Activated CD4-positive, alpha-beta T cell treated with anti-CD3 and anti-CD28 coated beads, Interleukin-2, amount 50 U/mL, for 24 hours (primary cell): ENCODE measurements around the gene EI24.
"Not testable (repeated sequence)": the region's sequence is repeated elsewhere in the genome, so short reads cannot be mapped to it uniquely, and the experiment has no call there.

ENCODE experiments used
- DNase-seq, 2 donors: peaks; one replicate each; pipeline ENCODE4 v3.0.0-alpha.2; 2020; ENCODE audit warnings: low read depth in 1 of 2, low spot score in 1 of 2

The EI24 gene

DNA sequence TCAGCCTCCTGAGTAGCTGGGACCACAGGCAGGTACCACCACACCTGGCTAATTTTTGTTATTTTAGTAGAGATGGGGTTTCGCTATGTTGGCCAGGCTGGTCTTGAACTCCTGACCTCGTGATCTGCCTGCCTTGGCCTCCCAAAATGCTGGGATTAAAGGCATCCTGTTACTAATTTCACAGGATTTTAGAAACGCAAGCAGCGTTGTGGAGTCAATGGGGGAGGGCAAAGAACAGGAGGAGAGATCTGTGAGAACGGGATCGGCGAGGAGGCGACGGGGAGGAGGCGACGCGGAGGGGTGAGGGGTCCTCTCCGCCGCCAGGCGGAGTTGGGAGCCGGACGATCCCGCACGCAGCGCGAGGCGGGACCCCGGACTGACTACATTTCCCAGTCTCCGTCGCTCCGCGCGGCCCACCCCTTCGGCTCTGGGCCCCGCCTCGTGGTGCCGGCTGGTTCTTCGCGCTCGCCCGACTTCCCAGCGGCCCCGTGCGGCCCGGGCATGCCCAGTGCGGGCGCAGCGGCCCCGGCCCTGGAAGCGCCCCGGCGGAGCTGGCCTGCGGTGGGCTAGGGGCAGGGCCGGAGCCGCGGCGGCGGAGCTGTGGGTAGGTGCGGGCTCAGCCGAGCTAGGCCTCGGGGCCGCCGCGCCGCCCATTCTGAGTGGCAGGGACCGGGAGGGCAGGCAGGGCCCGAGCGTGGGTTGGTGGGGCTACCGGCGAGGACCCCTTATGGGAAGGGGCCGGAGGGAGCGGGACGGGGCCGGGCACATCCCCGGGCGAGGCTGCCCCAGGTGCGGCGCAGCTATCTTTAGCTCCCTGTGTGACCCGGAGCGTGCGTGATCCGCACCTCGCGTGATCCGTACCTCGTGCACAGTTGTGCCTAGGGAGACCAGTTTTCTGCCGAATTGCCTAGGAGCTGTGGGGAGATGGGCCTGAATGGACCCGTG, at the start of gene EI24:
Gene EI24, plus strand, starts transcription at position 508 of the 945 bp plus-strand sequence. CDS start 3,051 bp downstream, outside the sequence.
- peak; percentile 78 to 88 for DNase-seq

DNA sequence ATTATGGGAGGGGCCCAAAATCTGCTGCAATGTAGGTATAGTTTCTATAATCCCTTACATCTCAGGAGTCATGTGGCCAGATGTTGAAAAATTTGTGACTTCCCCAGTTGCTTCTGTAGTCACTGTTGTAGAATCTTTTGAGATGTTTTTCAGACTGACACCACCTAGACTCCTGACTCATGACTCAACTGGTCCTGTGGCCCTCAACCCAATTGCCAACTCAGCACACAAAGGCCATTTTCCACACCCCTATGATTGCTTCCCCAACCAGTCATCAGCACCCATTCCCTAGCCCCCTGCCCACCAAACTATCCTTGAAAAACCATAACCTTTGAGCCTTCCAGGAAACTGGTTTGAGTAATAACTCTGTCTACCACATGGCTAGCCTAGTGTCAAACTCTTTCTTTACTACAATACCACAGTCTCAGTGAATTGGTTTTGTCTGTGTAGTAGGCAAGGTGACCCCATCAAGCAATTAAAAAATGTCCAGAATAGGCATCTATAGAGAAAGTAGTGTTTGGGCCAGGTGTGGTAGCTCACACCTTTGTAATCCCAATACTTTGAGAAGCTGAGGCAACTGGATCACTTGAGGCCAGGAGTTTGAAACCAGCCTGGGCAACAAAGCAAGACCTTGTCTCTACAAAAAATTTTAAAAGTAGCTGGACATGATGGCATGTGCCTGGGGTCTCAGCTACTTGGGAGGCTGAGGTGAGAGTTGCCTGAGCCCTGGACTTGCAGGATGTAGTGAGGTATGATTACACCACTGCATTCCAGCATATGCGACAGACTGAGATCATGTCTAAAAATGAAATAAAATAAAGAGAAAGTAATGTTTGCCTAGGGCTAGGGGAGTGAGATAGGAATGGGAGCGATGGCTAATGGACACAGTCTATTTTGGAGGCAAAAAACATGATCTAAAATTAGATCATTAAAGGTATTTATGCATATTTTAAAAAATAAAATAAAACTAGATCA, 49.1 kb upstream of the EI24 start:
- DNase-seq, result no peak

DNA sequence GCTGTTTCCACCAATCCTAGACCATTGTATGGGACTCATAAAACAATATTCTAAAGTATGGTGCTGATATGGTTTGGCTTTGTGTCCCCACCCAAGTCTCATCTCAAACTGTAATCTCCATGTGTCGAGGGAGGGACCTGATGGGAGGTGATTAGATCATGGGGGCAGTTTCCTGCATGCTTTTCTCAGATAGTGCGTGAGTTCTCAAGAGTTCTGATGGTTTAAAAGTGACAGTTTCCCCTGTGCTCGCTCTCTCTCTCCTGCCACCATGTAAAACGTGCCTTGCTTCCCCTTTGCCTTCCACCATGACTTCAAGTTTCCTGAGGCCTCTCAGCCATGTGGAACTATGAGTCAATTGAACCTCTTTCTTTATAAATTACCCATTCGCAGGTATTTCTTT, 44.0 kb upstream of the EI24 start:
- DNase-seq, result no peak

DNA sequence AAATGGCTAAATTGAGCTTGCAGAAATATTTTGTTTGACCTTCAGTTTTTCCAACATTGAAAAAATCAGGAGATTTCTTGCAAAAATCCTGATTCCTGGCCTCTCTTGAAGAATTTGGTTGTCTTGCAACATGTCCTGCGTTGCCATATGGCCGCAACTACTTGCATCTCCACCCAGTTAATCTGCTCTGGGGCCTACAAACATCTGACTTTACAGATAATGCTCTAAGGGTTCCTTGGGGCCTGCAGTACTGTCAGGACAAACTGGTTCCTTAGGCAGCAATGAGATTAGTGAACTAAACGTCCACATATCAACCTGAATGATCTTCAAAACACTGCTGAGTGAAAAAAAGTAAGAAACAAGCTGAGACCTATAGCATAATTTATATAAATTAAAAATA, 36.6 kb upstream of the EI24 start:
- DNase-seq, result no peak

DNA sequence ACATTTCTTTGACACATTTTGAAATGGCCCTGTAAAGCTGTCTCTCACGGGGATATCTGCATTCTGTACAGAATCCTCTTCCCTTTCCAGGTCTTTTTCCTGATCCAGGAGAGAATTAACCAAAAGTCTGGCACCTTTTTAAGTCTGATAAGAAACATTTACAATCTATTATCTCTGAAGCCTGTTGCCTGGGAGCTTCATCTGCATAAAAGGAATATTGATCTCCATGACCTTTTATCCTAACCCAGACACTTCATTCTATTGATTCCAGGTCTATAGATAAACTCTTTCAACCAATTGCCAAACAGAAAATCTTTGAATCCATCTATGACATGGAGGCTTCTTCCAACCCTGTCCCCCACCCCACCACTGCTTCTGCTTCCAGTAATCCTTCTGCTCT, 33.7 kb upstream of the EI24 start:
- no peak for DNase-seq

DNA sequence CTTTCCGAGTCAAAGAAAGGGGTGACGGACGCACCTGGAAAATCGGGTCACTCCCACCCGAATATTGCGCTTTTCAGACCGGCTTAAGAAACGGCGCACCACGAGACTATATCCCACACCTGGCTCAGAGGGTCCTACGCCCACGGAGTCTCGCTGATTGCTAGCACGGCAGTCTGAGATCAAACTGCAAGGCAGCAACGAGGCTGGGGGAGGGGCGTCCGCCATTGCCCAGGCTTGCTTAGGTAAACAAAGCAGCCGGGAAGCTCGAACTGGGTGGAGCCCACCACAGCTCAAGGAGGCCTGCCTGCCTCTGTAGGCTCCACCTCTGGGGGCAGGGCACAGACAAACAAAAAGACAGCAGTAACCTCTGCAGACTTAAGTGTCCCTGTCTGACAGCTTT, 32.4 kb upstream of the EI24 start:
- DNase-seq, result not testable (repeated sequence)

DNA sequence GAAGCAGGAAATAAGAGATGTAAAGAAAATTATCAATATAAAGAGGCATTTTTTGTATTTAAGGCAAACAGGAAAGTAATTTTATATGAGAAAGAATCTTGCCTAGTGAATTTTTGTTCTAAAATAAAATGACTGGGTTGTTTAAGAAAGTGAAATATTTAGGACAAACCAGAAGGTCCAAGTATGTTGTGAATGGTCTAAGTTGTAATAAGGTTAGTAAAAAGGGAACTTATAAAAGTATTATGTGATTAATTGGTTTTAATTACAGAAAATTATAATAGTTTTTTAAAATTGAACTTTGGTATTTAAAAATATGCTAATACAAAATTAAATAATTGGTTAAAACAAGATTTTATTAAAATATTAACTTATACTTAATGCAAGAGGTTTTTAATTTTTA, 26.6 kb upstream of the EI24 start:
- DNase-seq, result no peak

DNA sequence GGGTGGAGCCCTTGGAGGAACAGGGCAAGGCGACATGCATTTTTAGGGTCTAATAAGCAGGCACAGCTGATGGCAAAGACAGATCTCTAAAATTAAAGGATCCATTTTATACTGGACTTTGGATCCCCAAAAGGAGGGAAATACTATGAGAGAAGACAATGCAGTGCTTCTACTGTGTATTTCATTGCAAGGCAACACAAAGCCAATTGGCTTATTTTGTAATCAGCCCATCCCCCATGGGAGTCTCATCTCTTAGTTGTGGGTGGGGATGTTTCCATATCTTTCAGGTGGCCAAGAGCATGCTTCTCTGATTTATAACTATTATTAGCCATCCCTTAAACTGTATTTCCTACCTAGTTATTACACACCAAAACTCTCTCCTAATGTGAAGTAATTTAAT, 18.5 kb upstream of the EI24 start:
- no peak for DNase-seq

DNA sequence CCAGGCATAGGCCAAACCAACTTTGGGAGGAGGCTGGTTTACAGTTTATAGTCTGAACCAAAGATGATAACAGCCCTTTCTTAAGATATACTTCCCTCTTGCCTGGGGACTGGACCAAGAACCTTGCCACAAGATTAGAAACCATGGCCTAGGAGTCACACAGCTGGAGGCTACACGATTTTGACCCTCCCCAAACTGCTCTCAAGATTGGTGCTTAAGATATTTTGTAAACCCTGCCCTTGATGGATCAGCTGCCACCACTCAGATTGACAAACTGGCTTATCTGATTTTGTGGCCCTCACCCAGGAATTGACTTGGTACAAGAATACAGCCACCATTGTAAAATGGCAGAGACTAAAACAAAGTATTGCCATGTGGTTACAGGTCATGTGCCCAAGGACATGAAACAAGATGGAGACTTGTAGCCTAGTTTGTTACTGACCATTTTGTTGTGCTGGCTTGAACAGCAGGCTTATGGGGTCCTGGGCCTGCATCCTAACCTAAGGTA, 17.4 kb upstream of the EI24 start:
- no peak for DNase-seq

DNA sequence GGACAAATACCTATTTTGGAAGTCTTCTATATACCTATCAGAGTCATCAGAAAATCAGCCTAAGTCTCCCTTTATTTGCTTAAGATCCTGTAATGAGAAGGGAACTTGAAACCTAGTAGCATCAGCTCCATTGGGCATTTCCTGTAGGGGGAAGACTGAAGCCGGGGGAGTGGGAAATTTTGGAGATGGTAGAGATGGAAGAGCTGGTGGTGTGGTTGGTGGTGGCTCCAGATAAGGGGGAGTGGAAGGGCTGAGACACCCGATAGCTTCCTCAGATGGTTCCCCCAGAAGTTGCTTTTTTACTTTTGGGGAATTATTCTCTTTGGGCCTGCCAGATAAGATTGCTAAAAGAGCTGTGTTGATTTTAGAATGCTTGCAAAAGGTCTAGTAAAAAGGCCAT, 16.4 kb upstream of the EI24 start:
- no peak for DNase-seq

DNA sequence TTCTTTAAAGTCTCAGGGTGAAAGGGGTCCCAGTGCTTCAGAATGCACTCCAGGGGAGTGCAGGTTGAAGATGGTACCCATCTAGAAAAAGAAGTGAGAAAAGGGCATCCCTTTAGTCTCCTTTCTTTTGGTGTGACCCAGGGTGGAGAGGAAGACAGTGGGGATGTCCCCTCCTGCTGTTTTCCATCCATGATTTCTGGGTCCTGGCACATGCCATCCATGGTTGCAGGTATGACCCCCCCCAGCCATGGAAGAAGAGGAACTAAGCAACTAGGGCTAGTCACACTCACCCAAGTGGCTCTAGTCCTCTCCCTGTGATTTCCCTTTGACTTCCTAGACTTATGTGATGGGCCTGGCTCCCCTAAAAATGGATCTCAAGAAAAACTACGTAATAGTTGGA, 15.9 kb upstream of the EI24 start:
- no peak for DNase-seq

DNA sequence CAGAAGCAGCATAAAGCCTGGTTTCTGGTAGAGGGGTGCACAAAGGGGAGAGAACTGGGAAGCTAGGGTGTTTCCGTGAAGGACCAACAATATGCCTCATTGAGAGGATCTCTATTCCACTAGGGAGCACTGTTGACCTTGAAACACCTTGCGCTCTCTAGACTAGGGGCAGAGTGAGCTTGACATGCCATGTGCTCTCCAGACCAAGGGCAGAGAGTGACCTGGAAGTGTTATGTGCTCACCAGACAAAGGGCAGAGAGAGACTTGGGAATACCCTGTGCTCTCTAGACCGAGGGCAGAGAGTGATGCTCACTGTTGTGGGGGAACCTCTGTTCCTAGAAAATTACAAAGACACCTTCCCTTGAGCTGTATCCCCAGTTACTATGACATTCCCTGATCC, 15.2 kb upstream of the EI24 start:
- DNase-seq, result no peak

DNA sequence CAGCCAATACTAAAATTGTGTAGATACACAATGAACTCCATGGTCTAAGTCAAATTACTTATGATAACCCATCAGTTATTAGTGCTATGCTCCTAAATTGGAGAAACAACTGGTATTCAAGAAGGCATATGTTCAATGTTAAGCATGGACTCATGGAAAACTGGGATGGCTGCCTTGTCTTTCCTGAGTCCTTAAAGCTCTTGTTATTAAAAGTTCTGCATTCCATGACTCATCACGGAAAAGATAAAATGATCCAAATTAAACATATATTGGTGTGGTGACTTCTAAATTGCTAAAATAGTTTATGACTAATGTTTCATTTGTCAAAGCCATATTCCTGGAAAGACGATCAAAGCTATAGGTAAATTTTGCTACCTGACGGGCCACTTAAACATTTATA, 9.4 kb upstream of the EI24 start:
- no peak for DNase-seq

DNA sequence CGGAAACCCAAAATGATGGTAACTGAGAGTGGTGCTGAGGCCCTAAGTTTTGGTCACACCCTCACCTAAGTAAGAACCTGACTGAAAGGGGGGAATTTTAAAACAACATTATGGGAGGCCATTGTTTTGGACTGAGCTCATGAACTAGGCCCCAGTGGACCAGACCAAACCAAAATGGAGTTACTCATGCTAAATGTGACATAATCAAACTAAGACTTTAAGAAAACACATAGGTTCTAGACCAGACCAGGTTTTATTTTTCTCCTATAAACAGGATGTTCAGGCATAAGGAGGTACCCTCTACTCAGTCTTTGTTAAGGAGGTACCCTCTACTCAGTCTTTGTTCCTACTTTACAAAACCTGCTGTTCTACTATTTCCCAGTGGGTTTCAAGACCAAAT, 7.4 kb upstream of the EI24 start:
- no peak for DNase-seq

DNA sequence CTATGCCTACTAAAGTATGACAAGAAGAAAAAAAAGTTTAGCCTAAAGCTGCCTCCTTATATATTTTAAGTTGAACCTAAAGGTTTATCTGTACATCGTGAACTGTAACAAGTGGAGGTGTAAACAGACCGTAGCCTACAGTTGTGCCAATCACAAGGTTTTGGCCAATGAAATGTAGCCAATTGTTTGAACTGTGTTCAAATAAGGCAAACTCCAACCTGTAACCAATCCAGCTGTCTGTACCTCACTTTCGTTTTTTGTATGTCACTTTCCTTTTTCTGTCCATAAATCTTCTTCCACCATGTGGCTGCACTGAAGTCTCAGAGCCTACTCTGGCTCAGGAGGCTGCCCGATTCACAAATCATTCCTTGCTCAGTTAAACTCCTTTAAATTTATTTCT, 6.8 kb upstream of the EI24 start:
- no peak for DNase-seq

DNA sequence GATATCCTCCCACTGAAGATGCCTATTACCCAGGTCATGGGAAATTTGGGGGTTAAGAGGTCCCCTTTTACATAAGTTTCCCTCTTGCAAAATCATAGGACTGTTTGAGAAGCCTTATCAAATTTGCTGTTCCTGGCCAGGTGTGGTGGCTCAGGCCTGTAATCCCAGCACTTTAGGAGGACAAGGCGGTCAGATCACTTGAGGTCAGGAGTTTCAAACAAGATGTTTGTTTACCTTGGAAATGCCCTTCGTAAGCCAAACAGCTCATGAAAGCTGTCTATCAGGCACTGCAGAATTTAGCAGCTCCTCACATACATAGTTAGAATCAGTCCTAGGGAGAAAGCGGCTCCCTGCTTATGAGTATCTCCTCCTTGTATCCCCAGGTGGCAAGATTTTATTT, 4.9 kb upstream of the EI24 start:
- DNase-seq, result no peak

DNA sequence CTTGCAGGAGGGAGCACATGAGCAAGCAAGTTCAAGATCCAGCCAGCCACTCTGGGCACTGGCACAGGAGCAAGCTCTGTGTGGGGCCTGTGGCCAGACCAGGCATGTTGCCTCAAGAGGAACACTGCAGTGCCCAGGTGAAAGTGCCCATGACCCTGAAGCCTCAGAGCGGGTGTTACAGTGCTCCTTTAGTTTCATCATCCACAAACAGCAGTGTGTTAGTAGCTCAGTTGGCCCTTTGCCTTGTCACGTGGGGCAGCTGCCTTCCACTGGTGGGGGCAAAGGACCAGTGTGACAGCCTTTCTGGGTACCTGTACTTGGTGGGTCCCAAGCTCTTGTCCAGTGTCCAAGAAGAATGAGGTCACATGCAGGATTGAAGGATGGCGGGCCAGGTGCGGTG, 3.0 kb upstream of the EI24 start:
- DNase-seq, result no peak

DNA sequence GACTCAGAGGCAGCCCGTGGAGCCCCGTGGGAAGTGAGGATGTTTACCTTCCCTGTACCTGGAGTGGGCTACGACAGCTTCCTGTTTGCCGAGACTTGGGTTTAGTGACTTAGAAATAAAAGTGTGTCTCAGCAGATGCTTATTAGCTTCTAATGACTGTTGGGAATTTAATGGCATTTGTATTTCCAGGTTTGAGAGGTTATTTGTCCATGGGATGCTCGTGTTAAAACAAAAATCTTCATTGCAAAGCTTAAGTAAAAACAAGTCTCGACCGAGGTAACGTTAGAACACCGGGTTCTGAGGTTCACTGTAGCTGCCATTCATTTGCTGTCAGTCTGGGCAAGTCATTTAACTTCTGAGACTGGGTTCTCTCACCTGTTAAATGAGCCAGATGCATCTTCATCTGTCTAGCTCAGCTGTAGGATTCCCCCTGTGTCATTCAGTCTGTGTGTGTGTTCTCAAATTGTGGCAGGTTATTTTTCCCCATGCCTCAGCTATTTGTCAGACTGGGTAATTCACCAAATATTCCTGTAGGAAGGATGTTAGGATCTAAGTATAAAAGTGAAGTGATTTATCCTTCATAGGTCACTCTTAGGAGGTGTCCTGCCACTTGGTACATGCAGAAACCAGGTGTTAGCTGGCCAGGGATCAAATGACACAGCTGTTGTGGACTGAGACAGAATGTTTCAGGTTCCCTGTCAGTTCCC, 791 bp downstream of the EI24 start:
- peak in 1 of 2 donors; percentile 7 for DNase-seq

DNA sequence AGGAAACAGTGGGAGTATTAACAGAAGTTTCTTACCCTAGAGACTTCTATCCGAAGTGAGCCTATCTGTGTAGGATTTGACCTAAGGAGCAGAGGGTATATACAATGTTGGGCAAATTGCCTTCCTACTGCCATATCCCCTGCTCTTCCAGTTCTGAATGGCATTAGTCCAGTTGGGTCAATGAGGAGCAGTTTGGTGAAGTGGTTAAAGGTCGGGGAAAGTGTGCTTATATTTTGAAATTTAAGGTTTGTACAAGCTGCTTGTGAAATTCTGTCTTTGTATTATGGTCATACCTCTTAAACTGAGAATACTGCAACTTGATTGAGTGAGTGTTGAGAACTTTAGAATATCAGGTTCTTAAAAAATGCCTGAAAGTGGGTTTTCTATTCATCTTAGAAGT, 1.7 kb downstream of the EI24 start:
- no peak for DNase-seq

DNA sequence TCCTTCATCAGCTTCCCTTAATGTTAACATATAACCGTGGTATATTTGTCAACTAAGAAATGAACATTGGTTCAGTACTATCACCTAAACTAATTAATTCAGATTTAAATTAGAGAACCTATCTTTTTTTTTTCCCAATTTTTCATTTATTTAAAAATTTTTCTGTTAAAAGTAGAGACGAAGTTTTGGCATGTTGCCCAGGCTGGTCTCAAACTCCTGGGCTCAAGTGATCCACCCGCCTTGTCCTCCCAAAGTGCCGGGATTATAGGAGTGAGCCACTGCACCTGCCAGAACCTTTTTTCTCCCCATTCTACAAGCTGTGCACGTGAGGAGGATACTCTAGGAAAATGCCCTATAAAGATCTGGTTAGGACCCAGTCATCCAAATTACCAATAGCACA, 3.6 kb downstream of the EI24 start:
- DNase-seq, result no peak

DNA sequence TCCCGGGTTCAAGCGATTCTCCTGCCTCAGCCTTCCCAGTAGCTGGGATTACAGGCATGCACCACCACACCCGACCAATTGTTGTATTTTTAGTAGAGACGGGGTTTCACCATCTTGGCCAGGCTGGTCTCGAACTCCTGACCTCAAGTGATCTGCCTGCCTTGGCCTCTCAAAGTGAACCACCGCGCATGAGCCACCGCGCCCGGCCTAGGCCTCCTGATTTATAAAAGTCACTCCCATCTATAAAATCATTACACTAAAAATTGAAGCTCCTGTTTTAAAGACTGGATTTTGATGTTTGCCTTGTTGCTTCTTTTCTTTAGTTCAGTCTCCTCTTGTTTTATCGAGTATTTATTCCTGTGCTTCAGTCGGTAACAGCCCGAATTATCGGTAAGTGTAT, 7.9 kb downstream of the EI24 start:
- not testable (repeated sequence) for DNase-seq
